Pons (tissue), 1 donor: ENCODE measurements around the gene FRMD8.

Experiments used
- DNase-seq: peaks from one replicate; pipeline ENCODE4 v3.0.0-alpha.2; 2016; ENCODE audit warnings: low spot score

Gene FRMD8

DNA sequence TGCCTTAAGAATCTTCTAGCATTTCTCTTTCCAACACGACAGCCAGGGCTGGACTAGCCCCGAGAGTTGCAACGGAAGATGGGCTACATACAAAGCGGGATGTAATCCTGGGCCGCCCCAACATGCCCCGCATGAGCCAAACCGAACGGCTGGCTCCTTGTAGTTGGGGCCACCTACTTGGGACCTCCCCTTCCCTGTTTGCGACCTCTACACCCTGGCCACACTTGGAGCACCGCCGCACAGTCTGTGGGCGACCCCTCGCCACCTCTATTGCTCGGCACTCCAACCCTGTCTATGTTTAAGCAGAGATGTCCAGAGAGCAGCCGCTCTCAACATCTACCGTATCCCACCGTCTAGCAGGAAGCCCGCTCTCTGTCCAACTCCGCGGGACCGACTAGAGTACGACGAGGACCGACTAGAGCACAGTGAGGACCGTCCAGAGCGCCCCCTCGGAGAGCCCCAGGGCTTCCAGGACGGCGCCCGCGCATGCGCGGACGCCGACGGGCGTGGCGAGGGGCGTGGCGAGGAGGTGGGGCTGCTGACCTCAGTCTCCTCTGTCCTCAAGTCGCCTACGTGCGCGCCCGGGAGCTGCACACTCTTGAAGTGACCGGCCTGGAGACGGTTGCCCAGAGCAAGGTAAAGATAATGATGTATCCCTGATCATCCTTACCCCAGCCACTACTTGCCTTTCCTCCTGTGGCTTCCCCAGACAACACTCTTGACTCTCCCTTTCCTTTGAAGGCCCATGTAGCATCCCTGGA, 68.4 kb downstream of the FRMD8 start:
- peak; percentile 89 for DNase-seq

DNA sequence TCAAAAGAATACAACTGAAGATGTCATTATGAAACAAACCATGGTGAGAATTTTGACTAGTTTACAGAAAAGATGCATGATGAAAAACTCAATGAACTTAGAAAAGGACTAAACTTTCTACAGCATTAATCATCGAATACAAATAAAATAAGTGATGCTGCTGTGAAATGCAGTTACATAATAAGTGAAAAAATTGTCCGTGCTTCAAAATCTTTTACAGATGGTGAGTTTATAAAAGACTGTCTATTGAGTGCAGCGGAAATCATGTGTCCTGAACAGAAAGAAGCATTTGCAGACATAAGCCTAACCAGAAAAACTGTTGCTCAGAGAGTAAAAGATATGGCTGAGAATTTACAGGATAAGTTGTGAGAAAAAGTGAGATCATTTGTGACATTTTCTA, 70.0 kb downstream of the FRMD8 start:
- no peak for DNase-seq

DNA sequence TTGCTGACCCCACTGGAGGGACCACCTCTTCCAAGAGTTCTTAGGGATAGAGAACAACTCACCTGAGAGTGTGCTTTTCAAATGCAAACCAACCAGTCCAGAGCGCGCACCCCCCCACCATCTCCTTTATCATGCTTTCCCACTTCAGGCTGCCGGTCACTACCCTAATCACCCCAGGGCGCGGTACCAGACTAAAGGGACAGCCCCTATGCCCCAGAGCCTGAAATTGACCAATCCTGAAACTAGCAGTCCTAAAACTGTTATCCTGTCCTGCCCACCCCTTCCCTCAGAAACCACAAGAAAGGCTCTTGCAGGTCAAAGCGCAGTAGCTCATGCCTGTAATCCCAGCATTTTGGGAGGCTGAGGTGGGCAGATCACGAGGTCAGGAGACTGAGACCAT, 73.1 kb downstream of the FRMD8 start:
- DNase-seq, result no peak
